Measurements from ENCODE around the gene CELA2A. TPM values are rescaled to one million over a fixed set of nuclear protein-coding genes. Genes with fewer than 3 reads are reported as not detected.

The CELA2A gene
- total and polyA plus RNA-seq, 8 donors: 0.34 to 0.53 (median 0.49) TPM; not detected in 5

DNA sequence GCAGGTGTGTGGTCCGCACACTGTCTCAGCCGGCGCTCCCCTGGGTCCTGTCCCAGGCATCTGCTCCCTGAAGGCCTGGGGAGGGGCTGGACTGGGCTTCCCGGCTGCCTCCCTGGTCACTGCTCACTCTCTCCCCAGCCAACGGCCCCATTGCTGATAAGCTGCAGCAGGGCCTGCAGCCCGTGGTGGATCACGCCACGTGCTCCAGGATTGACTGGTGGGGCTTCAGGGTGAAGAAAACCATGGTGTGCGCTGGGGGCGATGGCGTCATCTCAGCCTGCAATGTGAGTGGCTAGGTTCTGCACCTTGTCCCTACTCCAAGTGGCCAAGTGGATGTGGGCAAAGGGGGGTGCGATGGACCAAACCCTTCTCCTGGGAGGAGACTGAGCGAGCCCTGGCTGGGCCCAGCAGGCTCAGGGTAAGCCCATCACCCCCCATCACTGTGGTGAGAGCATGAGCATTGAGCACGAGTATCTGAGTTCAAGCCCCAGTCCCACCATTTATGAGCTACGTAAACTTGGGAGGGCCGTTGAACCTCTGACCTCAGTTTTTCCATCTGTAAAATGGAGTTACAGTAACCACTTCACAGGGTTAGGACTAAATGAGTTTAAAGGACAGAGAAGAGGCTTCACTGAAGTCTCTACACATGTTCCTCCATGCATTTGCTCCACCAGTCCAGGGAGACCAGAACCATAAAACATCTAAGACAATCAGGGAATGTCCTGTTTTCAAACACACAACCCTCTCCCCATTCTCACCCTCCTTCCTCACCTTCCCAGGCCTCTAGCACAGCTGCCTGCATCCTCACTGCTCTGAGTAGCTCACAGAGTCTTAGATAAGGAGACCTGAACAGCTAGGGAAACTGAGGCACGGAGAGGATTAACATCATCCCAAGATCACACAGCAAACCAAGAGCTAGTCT is 11.8 kb upstream of the CELA2A start:
- Histone ChIP-seq H3K4me1 (no peaks in the 10 kb centered on the region), H3K9me3 (no peaks in the 10 kb centered on the region), H3K27ac (no peak overlapping the region), H3K36me3 (no peaks in the 10 kb centered on the region), H3K27me3 (peaks cover 0 to 12% of the 10 kb centered on the region in 2 donors), H3K4me3 (no peak overlapping the region)
- TF ChIP-seq, protein P1, sequence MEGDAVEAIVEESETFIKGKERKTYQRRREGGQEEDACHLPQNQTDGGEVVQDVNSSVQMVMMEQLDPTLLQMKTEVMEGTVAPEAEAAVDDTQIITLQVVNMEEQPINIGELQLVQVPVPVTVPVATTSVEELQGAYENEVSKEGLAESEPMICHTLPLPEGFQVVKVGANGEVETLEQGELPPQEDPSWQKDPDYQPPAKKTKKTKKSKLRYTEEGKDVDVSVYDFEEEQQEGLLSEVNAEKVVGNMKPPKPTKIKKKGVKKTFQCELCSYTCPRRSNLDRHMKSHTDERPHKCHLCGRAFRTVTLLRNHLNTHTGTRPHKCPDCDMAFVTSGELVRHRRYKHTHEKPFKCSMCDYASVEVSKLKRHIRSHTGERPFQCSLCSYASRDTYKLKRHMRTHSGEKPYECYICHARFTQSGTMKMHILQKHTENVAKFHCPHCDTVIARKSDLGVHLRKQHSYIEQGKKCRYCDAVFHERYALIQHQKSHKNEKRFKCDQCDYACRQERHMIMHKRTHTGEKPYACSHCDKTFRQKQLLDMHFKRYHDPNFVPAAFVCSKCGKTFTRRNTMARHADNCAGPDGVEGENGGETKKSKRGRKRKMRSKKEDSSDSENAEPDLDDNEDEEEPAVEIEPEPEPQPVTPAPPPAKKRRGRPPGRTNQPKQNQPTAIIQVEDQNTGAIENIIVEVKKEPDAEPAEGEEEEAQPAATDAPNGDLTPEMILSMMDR (IDR thresholded peaks at IDR 0.05): no peak
- ATAC-seq (no peak), DNase-seq (peak in 1 of 4 donors; percentile 25)
- intact Hi-C loops (cut with DNase I): no loop called here

GRCh38 chr1:15445390-15446122 is 11.0 kb upstream of the CELA2A start:
- H3K4me1 ChIP-seq: no peaks in the 10 kb centered on the region
- no peak overlapping the region for H3K4me3 ChIP-seq
- ATAC-seq (no peak), DNase-seq (peak in 1 of 4 donors; percentile 59)
- H3K27me3 ChIP-seq: peaks cover 0 to 12% of the 10 kb centered on the region in 2 donors
- H3K36me3 ChIP-seq: no peaks in the 10 kb centered on the region
- H3K9me3 ChIP-seq: no peaks in the 10 kb centered on the region
- H3K27ac ChIP-seq: no peak overlapping the region
- TF ChIP-seq, protein P1 (IDR thresholded peaks at IDR 0.05): no peak
- intact Hi-C loops (cut with DNase I): no loop called here

- H3K4me1 ChIP-seq: no peaks in the 10 kb centered on the region
- ATAC-seq: no peak
- intact Hi-C loops (cut with DNase I): no loop called here
- H3K4me3 ChIP-seq: no peak overlapping the region
- H3K27me3 ChIP-seq: peaks cover 0 to 12% of the 10 kb centered on the region in 2 donors
- H3K9me3 ChIP-seq: no peaks in the 10 kb centered on the region
- H3K36me3 ChIP-seq: no peaks in the 10 kb centered on the region
- no peak overlapping the region for H3K27ac ChIP-seq
- DNase-seq: no peak
- TF ChIP-seq, protein P1 (IDR thresholded peaks at IDR 0.05): no peak
Measured at GRCh38 chr1:15446212-15446611, 10.3 kb upstream of the CELA2A start.

DNA sequence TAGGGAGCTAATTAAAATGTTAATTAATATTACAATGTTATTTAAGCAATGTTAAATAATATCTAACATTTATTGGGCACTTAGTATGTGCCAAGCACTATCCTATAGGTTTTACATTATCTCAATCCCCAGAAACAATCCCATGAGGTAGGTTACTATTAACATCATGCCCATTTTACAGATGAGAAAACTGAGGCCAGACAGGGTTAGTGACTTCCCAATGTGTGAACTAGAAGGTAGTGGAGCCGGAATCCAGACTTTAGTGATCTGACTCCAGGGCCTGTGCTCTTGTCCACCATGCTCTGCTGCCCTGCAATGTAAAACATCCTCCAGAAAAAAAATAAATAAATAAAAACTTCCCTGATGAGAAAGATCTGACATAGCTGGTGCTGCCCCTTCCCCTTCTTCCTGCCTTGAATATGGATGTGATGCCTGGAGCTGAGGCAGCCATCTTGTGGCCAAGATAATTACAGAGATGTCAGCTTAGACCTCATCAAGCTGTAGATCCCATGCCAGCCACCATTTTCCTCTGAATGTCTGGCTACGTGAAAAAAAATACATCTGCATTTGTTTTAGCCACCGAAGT is 7.6 kb upstream of the CELA2A start:
- TF ChIP-seq, protein P1 (IDR thresholded peaks at IDR 0.05): no peak
- Histone ChIP-seq H3K27ac (no peak overlapping the region), H3K9me3 (no peaks in the 10 kb centered on the region), H3K36me3 (no peaks in the 10 kb centered on the region), H3K4me1 (no peaks in the 10 kb centered on the region), H3K27me3 (peaks cover 0 to 12% of the 10 kb centered on the region in 2 donors), H3K4me3 (no peak overlapping the region)
- DNase-seq (no peak), ATAC-seq (no peak)
- intact Hi-C loops (cut with DNase I): no loop called here

DNA sequence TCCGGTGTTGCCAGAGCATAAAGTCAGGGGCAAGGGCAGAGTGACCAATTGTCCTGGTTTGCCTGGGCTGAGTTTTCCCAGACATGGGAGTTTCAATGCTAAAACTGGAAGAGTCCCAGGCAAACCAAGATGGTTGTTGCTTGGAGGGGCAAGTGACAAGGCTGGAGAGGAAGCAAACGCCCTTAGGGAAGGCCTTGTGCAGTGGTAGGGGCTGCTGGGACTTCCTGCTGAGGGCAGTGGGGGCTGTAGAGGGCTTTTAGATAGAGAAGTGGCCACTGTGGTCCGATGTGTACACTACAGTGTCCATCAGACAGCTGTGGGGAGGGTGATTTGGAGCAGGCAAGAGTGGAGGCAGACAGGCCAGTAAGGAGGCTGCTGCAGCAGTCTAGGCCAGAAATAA is 7.0 kb upstream of the CELA2A start:
- no peaks in the 10 kb centered on the region for H3K36me3 ChIP-seq
- DNase-seq: no peak
- peaks cover 0 to 12% of the 10 kb centered on the region in 2 donors for H3K27me3 ChIP-seq
- H3K4me1 ChIP-seq: no peaks in the 10 kb centered on the region
- no peak for ATAC-seq
- H3K4me3 ChIP-seq: no peak overlapping the region
- no peak overlapping the region for H3K27ac ChIP-seq
- intact Hi-C loops (cut with DNase I): no loop called here
- TF ChIP-seq, protein P1 (IDR thresholded peaks at IDR 0.05): no peak
- H3K9me3 ChIP-seq: no peaks in the 10 kb centered on the region

Measured in left lung (tissue), 10 donors.